GM12873 (cell line): ENCODE measurements around the gene BAIAP2L1.
A peak's percentile ranks its signal among the peaks of the same experiment; 100 is the strongest.

ENCODE experiments used
- CTCF ChIP-seq: IDR thresholded peaks from 2 replicates; pipeline ENCODE4 v1.5.1; 2012; ENCODE audit warnings: low read depth, mild to moderate bottlenecking, moderate library complexity, low read length, control low read depth; ENCODE audit not compliant: insufficient read depth; ENCODE audit errors: missing control alignments

The BAIAP2L1 gene

GRCh38 chr7:98280296-98280695 lies 120.6 kb downstream of the BAIAP2L1 start:
- TF ChIP-seq CTCF, result no peak

- no peak for TF ChIP-seq CTCF
Observed at GRCh38 chr7:98278936-98279335, 122.0 kb downstream of the BAIAP2L1 start.

- TF ChIP-seq CTCF, result no peak
Observed at GRCh38 chr7:98278408-98278807, 122.5 kb downstream of the BAIAP2L1 start.

GRCh38 chr7:98276241-98276761 lies 124.6 kb downstream of the BAIAP2L1 start:
- TF ChIP-seq CTCF, result no peak

- TF ChIP-seq CTCF, result no peak
Observed at GRCh38 chr7:98267303-98267702, 133.6 kb downstream of the BAIAP2L1 start.

GRCh38 chr7:98266840-98267239 lies 134.1 kb downstream of the BAIAP2L1 start:
- peak; percentile 35 for TF ChIP-seq CTCF

- no peak for TF ChIP-seq CTCF
Observed at GRCh38 chr7:98265841-98266271, 135.0 kb downstream of the BAIAP2L1 start.
